ENCODE measurements around the gene CHRNG. TPM values are rescaled to one million over a fixed set of nuclear protein-coding genes. Genes with fewer than 3 reads are reported as not detected.
A peak's percentile ranks its signal among the peaks of the same experiment; 100 is the strongest.

The CHRNG gene
- total and polyA plus RNA-seq, 7 donors: not detected

DNA sequence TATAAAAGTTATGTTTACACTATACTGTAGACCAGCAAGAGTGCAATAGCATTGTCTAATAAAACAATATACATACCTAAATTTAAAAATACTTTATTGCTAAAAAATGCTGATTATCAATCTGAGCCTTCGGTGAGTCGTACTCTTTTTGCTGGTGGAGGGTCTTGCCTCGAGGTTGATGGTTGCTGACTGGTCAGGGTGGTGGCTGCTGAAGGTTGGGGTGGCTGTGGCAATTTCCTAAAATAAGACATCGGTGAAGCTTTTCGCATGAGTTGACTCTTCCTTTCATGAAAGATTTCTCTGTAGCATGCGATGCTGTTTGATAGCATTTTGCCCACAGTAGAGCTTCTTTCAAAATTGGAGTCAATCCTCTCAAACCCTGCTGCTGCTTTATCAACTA lies 8.5 kb downstream of the CHRNG start:
- Histone ChIP-seq H3K4me3 (no peak overlapping the region), H3K27me3 (no peaks in the 10 kb centered on the region), H3K27ac (no peak overlapping the region), H3K4me1 (peaks cover 0 to 20% (median 13%) of the 10 kb centered on the region in 4 donors), H3K9me3 (no peaks in the 10 kb centered on the region), H3K36me3 (peaks cover 0 to 3% (median 0%) of the 10 kb centered on the region in 4 donors)
- DNase-seq: no peak
- intact Hi-C loops (cut with DNase I): no loop called here
- TF ChIP-seq POLR2AphosphoS5 (IDR thresholded peaks at IDR 0.05): no peak
- 97 to 98% methylated on average over 6 of the region's 6 CpGs for WGBS, 2 donors

- peak overlapping the region; percentile 66 to 96 (median 75) for H3K4me3 ChIP-seq
- no peaks in the 10 kb centered on the region for H3K9me3 ChIP-seq
- no peak for DNase-seq
- WGBS, 2 donors: 35 to 36% methylated on average over 21 of the region's 21 CpGs
- H3K27ac ChIP-seq: peak overlapping the region; percentile 91 to 98 (median 94)
- intact Hi-C loops (cut with DNase I): no loop called here
- H3K4me1 ChIP-seq: peaks cover 0 to 22% (median 18%) of the 10 kb centered on the region in 4 donors
- peaks cover 0 to 3% (median 0%) of the 10 kb centered on the region in 4 donors for H3K36me3 ChIP-seq
- H3K27me3 ChIP-seq: no peaks in the 10 kb centered on the region
- TF ChIP-seq EP300 (IDR thresholded peaks at IDR 0.05) (no peak), CTCF (IDR thresholded peaks at IDR 0.05) (no peak)
Measured at GRCh38 chr2:232549655-232550353, 10.3 kb downstream of the CHRNG start.

DNA sequence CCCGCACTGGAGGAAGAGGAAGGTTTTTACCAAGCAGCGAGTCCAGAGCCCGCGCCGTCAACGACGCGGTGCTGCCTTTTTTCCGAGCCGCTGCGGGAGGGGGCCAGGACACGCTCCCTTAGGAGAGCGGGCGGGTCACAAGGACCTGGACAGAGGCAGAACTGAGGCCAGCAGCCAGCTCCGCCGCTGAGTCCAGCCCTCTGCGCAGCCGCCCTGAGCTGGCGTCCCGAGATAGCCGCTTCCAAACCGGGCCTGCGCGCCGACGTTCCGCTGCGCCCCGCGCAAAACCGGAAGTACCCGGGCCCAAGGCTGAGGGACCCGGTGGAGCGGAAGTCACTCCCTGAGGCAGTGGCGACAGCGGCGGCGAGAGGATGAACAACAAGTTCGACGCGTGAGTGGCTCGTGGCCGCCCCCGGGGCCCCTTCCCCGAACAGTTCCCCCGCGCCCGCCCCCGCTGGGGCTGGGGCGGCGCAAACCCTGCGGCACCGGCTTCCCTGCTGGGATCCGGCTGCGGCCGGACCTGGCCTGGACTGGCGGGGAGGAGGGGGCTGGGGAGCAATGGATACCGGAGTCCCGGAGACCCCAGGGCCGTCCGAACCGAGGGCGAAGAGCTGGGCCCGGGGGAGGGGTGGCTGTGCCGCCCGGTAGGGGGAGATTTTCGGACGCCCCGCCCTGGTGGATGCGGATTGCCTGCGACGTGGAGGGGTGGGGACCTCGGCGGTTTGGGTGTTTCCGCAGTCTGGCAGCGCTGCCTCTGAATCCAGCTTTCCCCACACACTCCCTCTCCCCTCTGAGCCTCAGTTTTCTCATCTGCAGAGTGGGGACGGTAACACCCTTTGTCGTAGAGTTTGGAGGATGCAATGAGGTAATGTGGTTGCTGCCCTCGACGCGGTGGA lies 11.1 kb downstream of the CHRNG start, which contains the start of the genes EIF4E2 and TIGD1:
TSS of gene EIF4E2 (plus strand) at position 336 of the 896 bp plus-strand sequence. CDS start at position 372, 36 bp downstream.
TSS of gene TIGD1 (minus strand) at position 204 of the 896 bp plus-strand sequence. CDS start 675 bp downstream, outside the sequence.
- Histone ChIP-seq H3K36me3 (peaks cover 0 to 3% (median 0%) of the 10 kb centered on the region in 4 donors), H3K4me3 (peak within 1 kb of the TSS; percentile 66 to 96 (median 75)), H3K27me3 (no peaks in the 10 kb centered on the region), H3K27ac (peak within 1 kb of the TSS; percentile 91 to 98 (median 94)), H3K9me3 (no peaks in the 10 kb centered on the region), H3K4me1 (peaks cover 0 to 22% (median 18%) of the 10 kb centered on the region in 4 donors)
- WGBS, 2 donors: 1% methylated on average over 81 of the region's 81 CpGs
- intact Hi-C loops (cut with DNase I): no loop called here
- DNase-seq: peak; percentile 96
- TF ChIP-seq POLR2AphosphoS5 (IDR thresholded peaks at IDR 0.05) (peak; percentile 69 to 87 (median 86)), CTCF (IDR thresholded peaks at IDR 0.05) (peak in 3 of 4 experiments; percentile 32 to 61 (median 35)), EP300 (IDR thresholded peaks at IDR 0.05) (peak in 1 of 4 donors; percentile 20), POLR2A (IDR thresholded peaks at IDR 0.05) (peak; percentile 41 to 64)

DNA sequence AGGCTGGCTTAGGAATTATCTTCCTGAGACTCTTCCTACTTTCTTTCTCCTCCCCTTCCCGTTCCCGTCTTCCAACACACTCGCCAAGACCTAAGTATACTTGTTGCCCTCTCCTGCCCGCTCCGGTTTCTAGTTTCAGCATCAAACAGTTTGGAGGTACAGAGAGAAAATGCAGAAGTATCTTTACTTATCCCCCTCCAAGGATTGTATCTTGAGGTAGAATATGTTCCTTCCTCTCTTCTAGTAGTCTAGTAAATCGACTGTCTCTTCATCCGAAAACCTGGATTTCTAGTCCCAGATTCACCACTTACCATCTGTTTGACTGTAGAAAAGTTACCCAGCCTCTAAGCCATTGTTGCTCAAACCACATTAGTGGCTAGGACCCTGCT lies 11.8 kb downstream of the CHRNG start:
- TF ChIP-seq EP300 (IDR thresholded peaks at IDR 0.05) (no peak), CTCF (IDR thresholded peaks at IDR 0.05) (no peak), POLR2A (IDR thresholded peaks at IDR 0.05) (no peak), POLR2AphosphoS5 (IDR thresholded peaks at IDR 0.05) (no peak)
- Histone ChIP-seq H3K36me3 (peaks cover 0 to 5% (median 0%) of the 10 kb centered on the region in 4 donors), H3K4me3 (peak overlapping the region; percentile 66 to 96 (median 75)), H3K27me3 (no peaks in the 10 kb centered on the region), H3K9me3 (no peaks in the 10 kb centered on the region), H3K27ac (peak overlapping the region; percentile 91 to 98 (median 94)), H3K4me1 (peaks cover 0 to 22% (median 18%) of the 10 kb centered on the region in 4 donors)
- 5 to 11% methylated on average over 7 of the region's 7 CpGs for WGBS, 2 donors
- intact Hi-C loops (cut with DNase I): no loop called here
- DNase-seq: no peak

All from sigmoid colon (tissue), 7 donors.